Heart left ventricle (tissue), 16 donors: ENCODE data around the gene PNKP. TPM values are rescaled to one million over a fixed set of nuclear protein-coding genes. Genes with fewer than 3 reads are reported as not detected.

ENCODE experiments used
- ATAC-seq, 4 donors: fragments of 200-7000 bp; cut with Tn5 transposase; one replicate each; pipeline ENCODE4 v1.9.1; 2020 to 2022; ENCODE audit warnings: moderate library complexity in 4 of 4, mild to moderate bottlenecking in 3 of 4, moderate number of reproducible peaks in 1 of 4
- DNase-seq, 5 donors: peaks; one replicate each; pipeline ENCODE4 v3.0.0-alpha.2; 2020
- H3K27ac ChIP-seq, 12 donors: fragments of 200-600 bp; sonication (generic) in 4 of 12; one replicate each; pipeline versions ENCODE4 v1.5.0 to v1.8.0; 2016 to 2022; ENCODE audit warnings: mild to moderate bottlenecking in 2 of 12
- H3K27me3 ChIP-seq, 9 donors: fragments of 200-600 bp; sonication (generic) in 2 of 9; one replicate each; pipeline versions ENCODE4 v1.5.1 to v1.8.0; 2016 to 2022; ENCODE audit warnings: mild to moderate bottlenecking in 3 of 9
- H3K36me3 ChIP-seq, 9 donors: fragments of 200-600 bp; sonication (generic) in 2 of 9; one replicate each; pipeline versions ENCODE4 v1.5.0 to v1.8.0; 2018 to 2022; ENCODE audit warnings: mild to moderate bottlenecking in 2 of 9
- H3K4me1 ChIP-seq, 12 donors: fragments of 200-600 bp; sonication (generic) in 4 of 12; one replicate each; pipeline versions ENCODE4 v1.5.0 to v1.8.0; 2016 to 2022; ENCODE audit warnings: mild to moderate bottlenecking in 3 of 12
- H3K4me3 ChIP-seq, 12 donors: fragments of 200-600 bp; sonication (generic) in 4 of 12; one replicate each; pipeline versions ENCODE4 v1.5.0 to v1.8.0; 2017 to 2022; ENCODE audit warnings: mild to moderate bottlenecking in 9 of 12, moderate library complexity in 4 of 12
- H3K9me3 ChIP-seq, 12 donors: fragments of 200-600 bp; sonication (generic) in 4 of 12; one replicate each; pipeline versions ENCODE4 v1.5.0 to v1.8.0; 2016 to 2022; ENCODE audit warnings: mild to moderate bottlenecking in 1 of 12
- CTCF ChIP-seq, 12 donors: fragments of 200-600 bp; sonication (generic) in 4 of 12; IDR thresholded peaks; one replicate each; pipeline versions ENCODE4 v1.5.0 to v1.8.0; 2018 to 2022; ENCODE audit warnings: antibody characterized with exemption in 12 of 12, mild to moderate bottlenecking in 5 of 12
- POLR2A ChIP-seq, 2 donors: fragments of 450-650 bp; IDR thresholded peaks; one replicate each; pipeline ENCODE4 v1.6.1; 2017; ENCODE audit warnings: antibody characterized with exemption in 2 of 2, mild to moderate bottlenecking in 2 of 2, moderate library complexity in 2 of 2
- WGBS, 4 donors: extraction: QIAGEN DNeasy Blood & Tissue Kit in 2 of 4; methylation state at CpG; one replicate each; pipeline versions ENCODE4 v1.1.5 to v1.1.7; 2013 to 2018; 5-methylcytosine and 5-hydroxymethylcytosine counted together
- intact Hi-C, 10 donors: fragments of 100-400 bp; cut with DNase I; formaldehyde crosslinking; loops; one replicate each; pipeline versions ENCODE4 v1.11.1 to v1.14.2; 2022
- polyA plus RNA-seq, 2 donors: library from polyadenylated mRNA; stranded (reverse); fragments of 200-250 nt; gene quantifications; one replicate each; pipeline ENCODE4 v1.2.3, GENCODE V29; 2013
- total RNA-seq, 9 donors: library from RNA; depleted of rRNA in 2 of 9; stranded (reverse); fragments of >200 nt in 2 of 9; fragmentation: NEBNext Ultra II Directional in 3 of 9; extraction: Animal tissue kit (Norgen Biotek cat#: 25700) in 3 of 9; gene quantifications; one replicate each; pipeline versions ENCODE4 v1.1.0 to v1.2.4, GENCODE V29; 2016 to 2023
- donor health status: ischemic (EF 13 %, LVEDD 7.1; RV severe dilation, severe dysfunction).
- donor health status: healthy with polysubstance abuse.
- donor health status: DM: no; HTN: yes; CAD: no.
- donor health status: DM: no; HTN: no; CAD: no.
- donor health status: ischemic (EF 25% LVEDD 6.9; RV normal size, moderate dysfunction).
- donor health status: ischemic (EF 25% LVEDD 5.7; RV mildly dilated, moderate dysfunction).
- donor health status: healthy.
- donor health status: DM: yes; HTN: yes; CAD: no.
- donor health status: ischemic (EF 35%, LVEDD 5.7; RV mildly dilated, moderate dysfunction).
- donor health status: nonischemic (EF 11% LVEDD 7.7; RV severe dilation, severe dysfunction).
- donor health status: DM: yes; HTN: yes; CAD: no.
- donor health status: PGD.
- donor health status: ischemic (EF 29% LVEDD 5.4; RV normal size, mild dysfunction).
- donor health status: nonischemic (EF 23%, LVEDD 6.1; RV moderate dilation, normal function).

Gene PNKP
- total and polyA plus RNA-seq, 11 donors: 26.6 to 57.0 (median 36.8) TPM

GRCh38 chr19:49856574-49857021 lies 10.8 kb downstream of the PNKP start:
- Histone ChIP-seq H3K36me3 (peaks cover 0 to 73% (median 68%) of the 10 kb centered on the region in 9 donors), H3K4me3 (no peak overlapping the region), H3K4me1 (peaks cover 3 to 34% (median 21%) of the 10 kb centered on the region in 12 donors), H3K9me3 (no peaks in the 10 kb centered on the region), H3K27ac (no peak overlapping the region), H3K27me3 (no peaks in the 10 kb centered on the region)
- DNase-seq: no peak
- ATAC-seq: peak in 1 of 4 donors; percentile 3
- intact Hi-C loops: loop anchor here in 2 of 10 donors (5.0 kb wide), 1 partner anchor 34 kb away; no protein-coding TSS in a partner anchor
- 91 to 94% (median 92%) methylated on average over 6 to 18 of the region's 18 CpGs; no CpG with 5 or more reads in 1 of the 4 donors for WGBS, 4 donors
- TF ChIP-seq POLR2A (IDR thresholded peaks at IDR 0.05): no peak
- TF ChIP-seq CTCF (IDR thresholded peaks at IDR 0.05): no peak

GRCh38 chr19:49855676-49856573 lies 11.5 kb downstream of the PNKP start:
- peak overlapping the region in 1 of 12 donors; percentile 24 for H3K27ac ChIP-seq
- 80 to 86% (median 83%) methylated on average over 17 to 21 of the region's 21 CpGs for WGBS, 4 donors
- H3K4me3 ChIP-seq: no peak overlapping the region
- intact Hi-C loops: loop anchor here in 2 of 10 donors (5.0 kb wide), 1 partner anchor 34 kb away; no protein-coding TSS in a partner anchor
- peaks cover 0 to 67% (median 61%) of the 10 kb centered on the region in 9 donors for H3K36me3 ChIP-seq
- no peak for DNase-seq
- ATAC-seq: no peak
- peaks cover 3 to 28% (median 21%) of the 10 kb centered on the region in 12 donors for H3K4me1 ChIP-seq
- TF ChIP-seq POLR2A (IDR thresholded peaks at IDR 0.05) (no peak), CTCF (IDR thresholded peaks at IDR 0.05) (no peak)
- H3K27me3 ChIP-seq: no peaks in the 10 kb centered on the region
- H3K9me3 ChIP-seq: no peaks in the 10 kb centered on the region

- no peak overlapping the region for H3K4me3 ChIP-seq
- no peaks in the 10 kb centered on the region for H3K9me3 ChIP-seq
- 88 to 92% (median 90%) methylated on average over 12 of the region's 12 CpGs for WGBS, 4 donors
- peaks cover 0 to 60% (median 54%) of the 10 kb centered on the region in 9 donors for H3K36me3 ChIP-seq
- H3K4me1 ChIP-seq: peaks cover 3 to 26% (median 20%) of the 10 kb centered on the region in 12 donors
- ATAC-seq: no peak
- TF ChIP-seq POLR2A (IDR thresholded peaks at IDR 0.05): no peak
- no peak for TF ChIP-seq CTCF (IDR thresholded peaks at IDR 0.05)
- DNase-seq: no peak
- peak overlapping the region in 1 of 12 donors; percentile 24 for H3K27ac ChIP-seq
- H3K27me3 ChIP-seq: no peaks in the 10 kb centered on the region
- intact Hi-C loops: loop anchor here in 2 of 10 donors (5.0 kb wide), 1 partner anchor 33 kb away; no protein-coding TSS in a partner anchor
Observed at GRCh38 chr19:49855277-49855675, 12.1 kb downstream of the PNKP start.
